ENCODE results near the gene NUP210. TPM values are rescaled to one million over a fixed set of nuclear protein-coding genes. Genes with fewer than 3 reads are reported as not detected.
"Not testable (repeated sequence)": the region's sequence is repeated elsewhere in the genome, so short reads cannot be mapped to it uniquely, and the experiment has no call there.

Gene NUP210
- total RNA-seq, 1 experiment from 2014 or later: 0.05 TPM

DNA sequence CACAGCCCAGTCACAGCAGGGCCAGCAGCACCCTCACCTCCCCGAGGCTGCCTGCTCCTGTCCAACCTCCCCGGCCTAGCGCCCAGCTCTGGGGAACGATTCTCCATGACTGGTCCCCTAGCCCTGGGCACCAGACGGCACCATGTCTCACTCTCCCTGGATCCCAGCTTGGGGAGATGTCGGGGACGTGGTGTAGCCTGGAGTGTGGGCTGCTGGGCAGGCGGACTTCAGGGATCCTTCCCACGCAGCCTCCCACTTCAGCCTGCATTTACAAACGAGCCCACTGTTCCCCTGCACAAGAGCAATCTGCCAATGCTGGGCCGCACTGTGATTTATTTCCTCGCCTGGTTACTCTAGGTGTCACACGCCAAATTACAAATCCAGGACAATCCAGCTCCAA, 31.3 kb downstream of the NUP210 start:
- no peak overlapping the region for H3K27ac ChIP-seq
- no peak overlapping the region for H3K4me3 ChIP-seq
- no peaks in the 10 kb centered on the region for H3K27me3 ChIP-seq (replicated peaks)
- DNase-seq (ENCODE audit: low read depth in 1 of 2, low spot score in 2 of 2): no peak
- no peaks in the 10 kb centered on the region for H3K9me3 ChIP-seq (replicated peaks)
- no peaks in the 10 kb centered on the region for H3K4me1 ChIP-seq (replicated peaks)
- H3K36me3 ChIP-seq: no peaks in the 10 kb centered on the region

DNA sequence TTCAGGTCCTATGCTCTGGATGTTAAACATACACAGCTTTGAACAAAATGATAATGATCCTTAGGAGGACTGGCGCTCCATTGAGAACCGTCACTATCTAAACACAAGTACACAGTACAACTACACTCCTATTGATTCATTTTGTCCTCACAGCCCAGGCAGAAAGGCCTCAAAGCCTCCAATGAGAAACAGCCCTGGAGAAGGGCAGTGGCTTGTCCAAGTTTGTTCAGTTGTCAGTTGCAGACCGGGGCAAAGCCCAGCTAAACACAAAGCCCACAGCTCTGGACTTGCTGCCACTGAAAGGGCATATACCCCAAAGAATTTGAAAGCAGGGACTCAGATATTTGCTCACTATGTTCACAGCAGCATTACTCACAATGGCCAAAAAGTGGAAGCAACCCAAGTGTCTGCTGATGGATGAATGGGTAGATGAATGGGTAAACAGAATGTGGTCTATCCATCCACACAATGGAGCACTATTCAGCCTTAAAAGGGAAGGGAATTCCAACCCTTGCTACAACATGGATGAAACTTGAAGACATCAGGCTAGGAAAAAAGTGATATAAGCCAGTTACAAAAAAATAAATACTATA, 34.7 kb downstream of the NUP210 start:
- DNase-seq (ENCODE audit: low read depth in 1 of 2, low spot score in 2 of 2): no peak
- H3K4me3 ChIP-seq: no peak overlapping the region
- no peaks in the 10 kb centered on the region for H3K4me1 ChIP-seq (replicated peaks)
- no peaks in the 10 kb centered on the region for H3K36me3 ChIP-seq
- H3K27ac ChIP-seq: no peak overlapping the region
- H3K27me3 ChIP-seq (replicated peaks): no peaks in the 10 kb centered on the region
- no peaks in the 10 kb centered on the region for H3K9me3 ChIP-seq (replicated peaks)

GRCh38 chr3:13380971-13381370, 39.2 kb downstream of the NUP210 start:
- H3K36me3 ChIP-seq: no peaks in the 10 kb centered on the region
- H3K4me1 ChIP-seq (replicated peaks): peaks cover 23% of the 10 kb centered on the region
- H3K4me3 ChIP-seq: no peak overlapping the region
- no peak overlapping the region for H3K27ac ChIP-seq
- H3K9me3 ChIP-seq (replicated peaks): no peaks in the 10 kb centered on the region
- DNase-seq (ENCODE audit: low read depth in 1 of 2, low spot score in 2 of 2): no peak
- H3K27me3 ChIP-seq (replicated peaks): no peaks in the 10 kb centered on the region

- Histone ChIP-seq H3K4me1 (replicated peaks) (peaks cover 23% of the 10 kb centered on the region), H3K27me3 (replicated peaks) (no peaks in the 10 kb centered on the region), H3K36me3 (no peaks in the 10 kb centered on the region), H3K4me3 (no peak overlapping the region), H3K27ac (peak overlapping the region; percentile 73), H3K9me3 (replicated peaks) (no peaks in the 10 kb centered on the region)
- DNase-seq (ENCODE audit: low read depth in 1 of 2, low spot score in 2 of 2): peak; percentile 51 to 73
Measured at GRCh38 chr3:13379201-13379830, 40.8 kb downstream of the NUP210 start.

- DNase-seq (ENCODE audit: low read depth in 1 of 2, low spot score in 2 of 2): peak in 1 of 2 experiments; percentile 17
- H3K27me3 ChIP-seq (replicated peaks): no peaks in the 10 kb centered on the region
Measured at GRCh38 chr3:13378155-13378554, 42.0 kb downstream of the NUP210 start.

DNA sequence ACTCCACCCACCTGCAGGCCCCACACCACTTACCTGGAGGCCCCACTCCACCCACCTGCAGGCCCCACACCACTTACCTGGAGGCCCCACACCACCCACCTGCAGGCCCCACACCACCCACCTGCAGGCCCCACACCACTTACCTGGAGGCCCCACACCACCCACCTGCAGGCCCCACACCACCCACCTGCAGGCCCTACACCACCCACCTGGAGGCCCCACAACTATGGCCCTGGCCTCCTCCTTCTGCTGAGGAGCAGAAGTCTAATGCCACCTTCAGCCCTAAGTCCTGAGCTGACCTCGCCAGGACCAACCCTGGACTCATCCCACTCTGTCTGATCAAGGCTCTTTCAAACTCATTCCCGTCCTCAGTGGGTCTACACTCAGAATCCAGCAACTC, 42.4 kb downstream of the NUP210 start:
- not testable (repeated sequence) for H3K36me3 ChIP-seq; DNase-seq (ENCODE audit: low read depth in 1 of 2, low spot score in 2 of 2)

More at GRCh38 chr3:13378155-13378554, 42.0 kb downstream of the NUP210 start:
- peaks cover 23% of the 10 kb centered on the region for H3K4me1 ChIP-seq (replicated peaks)
- no peak overlapping the region for H3K4me3 ChIP-seq
- H3K9me3 ChIP-seq (replicated peaks): no peaks in the 10 kb centered on the region
- H3K36me3 ChIP-seq: no peaks in the 10 kb centered on the region
- no peak overlapping the region for H3K27ac ChIP-seq

DNA sequence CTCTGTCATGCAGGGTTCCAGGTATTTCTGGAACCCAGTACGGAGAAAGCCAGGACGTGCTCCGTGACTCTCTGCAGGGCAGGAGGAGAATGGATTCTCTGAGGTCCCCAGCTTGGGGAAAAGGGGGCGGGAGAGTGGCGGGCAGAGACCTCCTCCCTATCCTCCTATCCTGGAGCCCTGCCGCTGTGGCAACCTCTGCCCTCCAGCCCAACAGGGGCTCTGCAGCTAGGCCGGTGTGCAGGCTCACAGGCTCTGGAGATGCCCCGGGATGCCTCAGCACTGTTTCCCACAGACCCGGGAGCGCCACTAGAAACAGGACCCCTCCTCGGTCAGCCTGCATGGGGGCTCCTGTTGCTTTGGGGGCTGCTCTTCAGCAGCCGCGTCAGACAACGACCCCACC, 43.1 kb downstream of the NUP210 start:
- Histone ChIP-seq H3K27me3 (replicated peaks) (no peaks in the 10 kb centered on the region), H3K27ac (no peak overlapping the region), H3K4me1 (replicated peaks) (peaks cover 23% of the 10 kb centered on the region), H3K4me3 (no peak overlapping the region), H3K36me3 (no peaks in the 10 kb centered on the region), H3K9me3 (replicated peaks) (no peaks in the 10 kb centered on the region)
- no peak for DNase-seq (ENCODE audit: low read depth in 1 of 2, low spot score in 2 of 2)

More for the DNA sequence above, 42.4 kb downstream of the NUP210 start:
- H3K27ac ChIP-seq; H3K4me3 ChIP-seq; H3K27me3 ChIP-seq (replicated peaks); H3K9me3 ChIP-seq (replicated peaks): not testable (repeated sequence)
- peaks cover 23% of the 10 kb centered on the region for H3K4me1 ChIP-seq (replicated peaks)

DNA sequence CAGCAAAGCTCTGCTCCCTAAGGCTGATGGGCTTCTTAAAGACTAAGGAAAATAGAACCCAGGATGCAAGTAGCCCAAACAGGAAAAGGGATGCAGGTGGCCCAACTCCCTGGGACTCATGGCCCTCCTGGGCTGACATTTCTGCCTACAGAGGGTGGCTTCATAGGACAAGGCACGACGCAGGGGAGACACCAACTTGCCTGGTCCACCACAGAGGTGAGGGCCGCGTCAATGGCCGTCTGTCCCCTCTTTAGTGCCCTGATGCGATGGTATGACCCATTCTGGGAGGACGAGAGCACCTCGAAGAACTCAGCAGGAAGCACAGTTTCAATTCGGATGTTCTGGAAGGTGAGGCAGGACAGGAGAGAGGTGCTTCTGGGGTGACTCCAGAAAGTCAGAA, 44.0 kb downstream of the NUP210 start:
- Histone ChIP-seq H3K9me3 (replicated peaks) (no peaks in the 10 kb centered on the region), H3K27me3 (replicated peaks) (no peaks in the 10 kb centered on the region), H3K4me3 (no peak overlapping the region), H3K27ac (no peak overlapping the region), H3K36me3 (no peaks in the 10 kb centered on the region), H3K4me1 (replicated peaks) (peaks cover 23% of the 10 kb centered on the region)
- no peak for DNase-seq (ENCODE audit: low read depth in 1 of 2, low spot score in 2 of 2)

GRCh38 chr3:13375464-13375863, 44.7 kb downstream of the NUP210 start:
- no peak for DNase-seq (ENCODE audit: low read depth in 1 of 2, low spot score in 2 of 2)
- Histone ChIP-seq H3K4me1 (replicated peaks) (peaks cover 23% of the 10 kb centered on the region), H3K36me3 (no peaks in the 10 kb centered on the region)

GRCh38 chr3:13373975-13374586, 46.0 kb downstream of the NUP210 start:
- Histone ChIP-seq H3K4me1 (replicated peaks) (peaks cover 12% of the 10 kb centered on the region), H3K9me3 (replicated peaks) (no peaks in the 10 kb centered on the region), H3K36me3 (no peaks in the 10 kb centered on the region), H3K4me3 (no peak overlapping the region), H3K27me3 (replicated peaks) (no peaks in the 10 kb centered on the region), H3K27ac (no peak overlapping the region)
- DNase-seq (ENCODE audit: low read depth in 1 of 2, low spot score in 2 of 2): no peak

More at GRCh38 chr3:13375464-13375863, 44.7 kb downstream of the NUP210 start:
- no peak overlapping the region for H3K27ac ChIP-seq
- no peaks in the 10 kb centered on the region for H3K27me3 ChIP-seq (replicated peaks)
- H3K4me3 ChIP-seq: no peak overlapping the region
- no peaks in the 10 kb centered on the region for H3K9me3 ChIP-seq (replicated peaks)

DNA sequence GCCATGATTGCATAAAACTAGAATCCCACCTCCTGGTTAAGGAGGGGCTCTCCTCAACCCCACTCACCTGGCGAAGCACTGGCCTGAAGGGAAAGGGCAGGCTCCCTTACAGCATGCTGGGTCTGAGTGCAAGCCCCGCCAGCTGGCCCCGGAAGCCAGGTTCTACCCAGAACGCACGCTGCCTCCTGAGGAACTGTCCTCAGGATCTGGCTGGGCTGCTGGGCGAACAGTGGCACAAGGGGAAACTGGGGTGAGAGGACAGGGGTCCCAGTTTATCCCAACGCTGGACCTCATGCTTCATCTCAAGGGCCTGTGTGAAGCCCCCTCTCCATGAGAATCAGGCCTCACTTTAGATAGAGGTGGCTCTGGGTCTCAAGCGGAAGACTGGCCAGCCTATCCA, 47.5 kb downstream of the NUP210 start:
- H3K4me1 ChIP-seq (replicated peaks): no peaks in the 10 kb centered on the region
- H3K9me3 ChIP-seq (replicated peaks): no peaks in the 10 kb centered on the region
- H3K27me3 ChIP-seq (replicated peaks): no peaks in the 10 kb centered on the region
- H3K36me3 ChIP-seq: no peaks in the 10 kb centered on the region
- no peak for DNase-seq (ENCODE audit: low read depth in 1 of 2, low spot score in 2 of 2)
- no peak overlapping the region for H3K4me3 ChIP-seq
- no peak overlapping the region for H3K27ac ChIP-seq

DNA sequence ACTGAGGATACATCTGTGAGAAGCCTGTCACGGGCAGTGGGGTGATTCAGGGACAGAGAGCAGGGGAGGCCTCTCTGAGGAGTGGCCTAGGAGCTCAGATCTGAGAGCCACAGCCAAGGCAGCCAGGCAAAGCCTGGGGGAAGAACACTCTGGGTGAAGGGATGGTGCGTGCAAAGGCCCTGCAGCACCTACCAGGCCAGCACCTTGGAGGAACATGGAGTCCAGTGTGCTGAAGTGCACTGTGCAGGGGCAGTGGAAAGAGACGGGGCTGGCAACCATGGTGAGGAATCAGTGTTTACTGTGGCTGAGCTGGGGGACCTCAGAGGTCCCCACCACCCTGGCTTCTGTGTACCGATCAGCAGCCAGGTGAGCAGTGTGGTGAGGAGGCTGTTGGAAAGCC, 48.0 kb downstream of the NUP210 start:
- Histone ChIP-seq H3K27ac (no peak overlapping the region), H3K4me3 (no peak overlapping the region), H3K4me1 (replicated peaks) (no peaks in the 10 kb centered on the region), H3K36me3 (no peaks in the 10 kb centered on the region), H3K9me3 (replicated peaks) (no peaks in the 10 kb centered on the region), H3K27me3 (replicated peaks) (no peaks in the 10 kb centered on the region)
- no peak for DNase-seq (ENCODE audit: low read depth in 1 of 2, low spot score in 2 of 2)

DNA sequence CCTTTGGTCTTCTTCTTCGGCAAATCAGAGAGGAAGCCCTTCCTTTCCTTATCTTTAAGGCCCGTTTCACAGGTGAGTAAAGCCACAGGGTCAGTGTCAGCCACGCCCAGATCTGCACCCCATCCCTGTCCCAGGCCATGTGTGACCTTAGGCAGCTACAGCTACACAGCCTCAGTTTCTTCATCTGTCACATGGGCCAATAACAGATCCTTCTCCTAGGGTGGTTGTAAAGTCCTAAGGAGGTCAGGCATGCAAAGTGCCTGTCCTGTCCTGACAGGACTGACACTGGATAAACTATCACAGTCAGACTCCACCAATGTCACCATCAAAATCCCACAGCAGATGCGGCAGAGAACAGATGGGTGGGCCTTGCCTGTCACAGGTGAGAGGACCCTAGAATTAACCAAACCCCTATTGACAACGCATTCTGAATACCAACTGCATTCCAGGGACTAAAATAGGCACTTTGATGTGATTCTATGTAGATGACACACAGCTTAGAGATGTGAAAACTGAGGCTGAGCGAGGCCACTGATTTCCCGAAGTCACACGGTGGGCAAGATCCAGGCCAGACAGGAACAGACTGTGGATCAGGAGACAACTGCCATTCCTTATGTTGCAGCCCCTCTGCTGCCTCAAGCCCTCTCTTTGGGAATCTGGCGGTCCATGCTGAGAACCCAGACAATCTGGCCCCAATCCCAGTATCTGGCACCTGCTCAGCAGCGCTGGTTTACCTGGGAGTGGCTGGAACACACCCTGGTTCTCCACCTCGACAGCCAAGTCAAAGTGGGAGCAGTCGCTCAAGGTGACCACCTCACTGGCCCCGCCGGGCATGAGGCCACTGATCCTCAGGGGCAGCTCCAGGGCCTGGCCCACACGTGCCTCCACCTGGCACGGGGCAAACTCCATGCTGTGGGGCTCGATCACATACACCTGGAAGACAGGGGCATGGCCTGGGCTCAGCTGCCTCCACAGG, 48.7 kb downstream of the NUP210 start:
- H3K36me3 ChIP-seq: no peaks in the 10 kb centered on the region
- H3K27ac ChIP-seq: no peak overlapping the region
- no peaks in the 10 kb centered on the region for H3K4me1 ChIP-seq (replicated peaks)
- H3K9me3 ChIP-seq (replicated peaks): no peaks in the 10 kb centered on the region
- DNase-seq (ENCODE audit: low read depth in 1 of 2, low spot score in 2 of 2): no peak
- H3K4me3 ChIP-seq: no peak overlapping the region
- no peaks in the 10 kb centered on the region for H3K27me3 ChIP-seq (replicated peaks)
